SK-N-SH (cell line): ENCODE measurements around the gene TSHZ3.

Experiments
- EP300 ChIP-seq, 2 experiments: IDR thresholded peaks; 2 replicates each; pipeline versions ENCODE4 v1.4.0 to v1.6.1; 2012; ENCODE audit warnings: borderline replicate concordance in 1 of 2, low read depth in 1 of 2, low read length in 1 of 2
- TAF1 ChIP-seq: IDR thresholded peaks from 2 replicates; pipeline ENCODE4 v1.6.1; 2012; ENCODE audit warnings: low read depth, mild to moderate bottlenecking, low read length, moderate library complexity, borderline replicate concordance
- TF ChIP-seq, protein P1 (sequence below): fragments of 200-600 bp; sonication (generic); IDR thresholded peaks from 2 replicates; pipeline ENCODE4 v1.6.1; 2017; ENCODE audit warnings: antibody characterized with exemption, mild to moderate bottlenecking, moderate library complexity
- TF ChIP-seq, protein P2 (sequence below): IDR thresholded peaks from 2 replicates; pipeline ENCODE4 v1.6.1; 2012; ENCODE audit warnings: mild to moderate bottlenecking, low read depth, low read length, moderate library complexity
- TF ChIP-seq, protein P3 (sequence below): IDR thresholded peaks from 2 replicates; pipeline ENCODE4 v1.4.0; 2012; ENCODE audit warnings: low read depth
- TF ChIP-seq, protein P4 (sequence below): IDR thresholded peaks from 2 replicates; pipeline ENCODE4 v1.4.0; 2012; ENCODE audit warnings: low read depth, borderline replicate concordance

DNA sequence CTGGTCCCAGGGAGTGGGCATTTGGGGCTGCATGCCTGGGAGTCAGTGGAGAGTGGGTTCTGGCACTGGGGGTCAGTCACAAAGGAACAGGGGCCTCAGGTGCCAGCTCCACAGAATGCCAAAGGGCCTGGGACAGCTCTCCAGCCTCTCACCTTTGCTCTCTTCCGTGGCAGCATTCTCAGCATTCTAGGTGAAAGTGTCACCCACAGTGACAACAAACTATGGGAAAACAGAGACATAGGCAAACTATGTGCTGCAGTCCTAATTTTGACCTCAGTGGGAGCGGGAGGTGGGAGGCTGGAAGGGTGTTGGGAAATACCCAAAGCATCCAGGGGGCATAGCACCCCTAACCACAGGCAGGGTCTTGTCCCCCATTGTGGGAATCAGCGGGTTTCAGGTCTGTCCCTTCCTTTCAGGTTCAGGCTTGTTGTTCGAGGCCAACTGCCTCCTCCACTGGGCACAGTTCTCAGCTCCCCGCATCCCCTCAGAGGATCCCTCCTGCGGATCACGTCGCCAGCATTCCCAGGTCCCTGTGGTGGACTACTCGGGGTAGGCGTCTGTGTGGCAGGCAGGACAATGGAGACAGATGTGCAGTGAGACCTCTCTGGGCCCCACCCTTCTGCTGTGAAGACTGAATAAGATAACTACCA, 52.4 kb downstream of the TSHZ3 start:
- TF ChIP-seq, protein P1, sequence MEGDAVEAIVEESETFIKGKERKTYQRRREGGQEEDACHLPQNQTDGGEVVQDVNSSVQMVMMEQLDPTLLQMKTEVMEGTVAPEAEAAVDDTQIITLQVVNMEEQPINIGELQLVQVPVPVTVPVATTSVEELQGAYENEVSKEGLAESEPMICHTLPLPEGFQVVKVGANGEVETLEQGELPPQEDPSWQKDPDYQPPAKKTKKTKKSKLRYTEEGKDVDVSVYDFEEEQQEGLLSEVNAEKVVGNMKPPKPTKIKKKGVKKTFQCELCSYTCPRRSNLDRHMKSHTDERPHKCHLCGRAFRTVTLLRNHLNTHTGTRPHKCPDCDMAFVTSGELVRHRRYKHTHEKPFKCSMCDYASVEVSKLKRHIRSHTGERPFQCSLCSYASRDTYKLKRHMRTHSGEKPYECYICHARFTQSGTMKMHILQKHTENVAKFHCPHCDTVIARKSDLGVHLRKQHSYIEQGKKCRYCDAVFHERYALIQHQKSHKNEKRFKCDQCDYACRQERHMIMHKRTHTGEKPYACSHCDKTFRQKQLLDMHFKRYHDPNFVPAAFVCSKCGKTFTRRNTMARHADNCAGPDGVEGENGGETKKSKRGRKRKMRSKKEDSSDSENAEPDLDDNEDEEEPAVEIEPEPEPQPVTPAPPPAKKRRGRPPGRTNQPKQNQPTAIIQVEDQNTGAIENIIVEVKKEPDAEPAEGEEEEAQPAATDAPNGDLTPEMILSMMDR = no peak
- TF ChIP-seq EP300 (IDR thresholded peaks at IDR 0.05; ENCODE audit: borderline replicate concordance in 1 of 2, low read depth in 1 of 2, low read length in 1 of 2) (no peak), TAF1 (no peak)
- TF ChIP-seq, protein P2, sequence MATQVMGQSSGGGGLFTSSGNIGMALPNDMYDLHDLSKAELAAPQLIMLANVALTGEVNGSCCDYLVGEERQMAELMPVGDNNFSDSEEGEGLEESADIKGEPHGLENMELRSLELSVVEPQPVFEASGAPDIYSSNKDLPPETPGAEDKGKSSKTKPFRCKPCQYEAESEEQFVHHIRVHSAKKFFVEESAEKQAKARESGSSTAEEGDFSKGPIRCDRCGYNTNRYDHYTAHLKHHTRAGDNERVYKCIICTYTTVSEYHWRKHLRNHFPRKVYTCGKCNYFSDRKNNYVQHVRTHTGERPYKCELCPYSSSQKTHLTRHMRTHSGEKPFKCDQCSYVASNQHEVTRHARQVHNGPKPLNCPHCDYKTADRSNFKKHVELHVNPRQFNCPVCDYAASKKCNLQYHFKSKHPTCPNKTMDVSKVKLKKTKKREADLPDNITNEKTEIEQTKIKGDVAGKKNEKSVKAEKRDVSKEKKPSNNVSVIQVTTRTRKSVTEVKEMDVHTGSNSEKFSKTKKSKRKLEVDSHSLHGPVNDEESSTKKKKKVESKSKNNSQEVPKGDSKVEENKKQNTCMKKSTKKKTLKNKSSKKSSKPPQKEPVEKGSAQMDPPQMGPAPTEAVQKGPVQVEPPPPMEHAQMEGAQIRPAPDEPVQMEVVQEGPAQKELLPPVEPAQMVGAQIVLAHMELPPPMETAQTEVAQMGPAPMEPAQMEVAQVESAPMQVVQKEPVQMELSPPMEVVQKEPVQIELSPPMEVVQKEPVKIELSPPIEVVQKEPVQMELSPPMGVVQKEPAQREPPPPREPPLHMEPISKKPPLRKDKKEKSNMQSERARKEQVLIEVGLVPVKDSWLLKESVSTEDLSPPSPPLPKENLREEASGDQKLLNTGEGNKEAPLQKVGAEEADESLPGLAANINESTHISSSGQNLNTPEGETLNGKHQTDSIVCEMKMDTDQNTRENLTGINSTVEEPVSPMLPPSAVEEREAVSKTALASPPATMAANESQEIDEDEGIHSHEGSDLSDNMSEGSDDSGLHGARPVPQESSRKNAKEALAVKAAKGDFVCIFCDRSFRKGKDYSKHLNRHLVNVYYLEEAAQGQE = no peak
- TF ChIP-seq, protein P3, sequence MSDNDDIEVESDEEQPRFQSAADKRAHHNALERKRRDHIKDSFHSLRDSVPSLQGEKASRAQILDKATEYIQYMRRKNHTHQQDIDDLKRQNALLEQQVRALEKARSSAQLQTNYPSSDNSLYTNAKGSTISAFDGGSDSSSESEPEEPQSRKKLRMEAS = no peak
- TF ChIP-seq, protein P4, sequence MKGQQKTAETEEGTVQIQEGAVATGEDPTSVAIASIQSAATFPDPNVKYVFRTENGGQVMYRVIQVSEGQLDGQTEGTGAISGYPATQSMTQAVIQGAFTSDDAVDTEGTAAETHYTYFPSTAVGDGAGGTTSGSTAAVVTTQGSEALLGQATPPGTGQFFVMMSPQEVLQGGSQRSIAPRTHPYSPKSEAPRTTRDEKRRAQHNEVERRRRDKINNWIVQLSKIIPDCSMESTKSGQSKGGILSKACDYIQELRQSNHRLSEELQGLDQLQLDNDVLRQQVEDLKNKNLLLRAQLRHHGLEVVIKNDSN = no peak
